D721Med (cell line): ENCODE results near the gene CNST.
"Not testable (repeated sequence)": the region's sequence is repeated elsewhere in the genome, so short reads cannot be mapped to it uniquely, and the experiment has no call there.

Experiments used
- DNase-seq: peaks from one replicate; pipeline ENCODE4 v3.0.0; 2011; ENCODE audit warnings: low spot score; ENCODE audit not compliant: insufficient read length
- FAIRE-seq: peaks from 2 replicates; lab custom pipeline; 2011; peaks lifted over from hg19 to GRCh38; lab: Jason Lieb, UNC
- TF ChIP-seq, protein P1 (sequence below): IDR thresholded peaks from 2 replicates; pipeline ENCODE4 v1.5.1; 2012; ENCODE audit warnings: mild to moderate bottlenecking, control low read depth; ENCODE audit not compliant: insufficient read depth; ENCODE audit errors: missing control alignments

Gene CNST

DNA sequence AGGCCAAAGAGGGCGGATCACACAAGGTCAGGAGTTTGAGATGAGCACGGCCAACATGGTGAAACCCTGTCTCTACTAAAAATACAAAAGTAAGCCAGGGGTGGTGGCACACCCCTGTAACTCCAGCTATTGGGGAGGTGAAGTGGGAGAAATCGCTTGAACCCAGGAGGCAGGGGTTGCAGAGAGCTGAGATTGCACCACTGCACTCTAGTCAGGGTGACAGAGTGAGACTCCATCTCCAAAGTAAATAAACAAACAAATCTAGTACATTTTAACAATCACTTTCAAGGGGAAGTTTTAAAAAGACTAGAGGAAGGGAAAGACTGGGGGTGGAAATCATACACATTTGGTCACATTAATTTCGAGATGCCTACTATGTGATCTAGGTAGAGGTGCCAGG is 6.9 kb upstream of the CNST start:
- no peak for DNase-seq
- TF ChIP-seq, protein P1, sequence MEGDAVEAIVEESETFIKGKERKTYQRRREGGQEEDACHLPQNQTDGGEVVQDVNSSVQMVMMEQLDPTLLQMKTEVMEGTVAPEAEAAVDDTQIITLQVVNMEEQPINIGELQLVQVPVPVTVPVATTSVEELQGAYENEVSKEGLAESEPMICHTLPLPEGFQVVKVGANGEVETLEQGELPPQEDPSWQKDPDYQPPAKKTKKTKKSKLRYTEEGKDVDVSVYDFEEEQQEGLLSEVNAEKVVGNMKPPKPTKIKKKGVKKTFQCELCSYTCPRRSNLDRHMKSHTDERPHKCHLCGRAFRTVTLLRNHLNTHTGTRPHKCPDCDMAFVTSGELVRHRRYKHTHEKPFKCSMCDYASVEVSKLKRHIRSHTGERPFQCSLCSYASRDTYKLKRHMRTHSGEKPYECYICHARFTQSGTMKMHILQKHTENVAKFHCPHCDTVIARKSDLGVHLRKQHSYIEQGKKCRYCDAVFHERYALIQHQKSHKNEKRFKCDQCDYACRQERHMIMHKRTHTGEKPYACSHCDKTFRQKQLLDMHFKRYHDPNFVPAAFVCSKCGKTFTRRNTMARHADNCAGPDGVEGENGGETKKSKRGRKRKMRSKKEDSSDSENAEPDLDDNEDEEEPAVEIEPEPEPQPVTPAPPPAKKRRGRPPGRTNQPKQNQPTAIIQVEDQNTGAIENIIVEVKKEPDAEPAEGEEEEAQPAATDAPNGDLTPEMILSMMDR: no peak
- FAIRE-seq: peak; percentile 53

DNA sequence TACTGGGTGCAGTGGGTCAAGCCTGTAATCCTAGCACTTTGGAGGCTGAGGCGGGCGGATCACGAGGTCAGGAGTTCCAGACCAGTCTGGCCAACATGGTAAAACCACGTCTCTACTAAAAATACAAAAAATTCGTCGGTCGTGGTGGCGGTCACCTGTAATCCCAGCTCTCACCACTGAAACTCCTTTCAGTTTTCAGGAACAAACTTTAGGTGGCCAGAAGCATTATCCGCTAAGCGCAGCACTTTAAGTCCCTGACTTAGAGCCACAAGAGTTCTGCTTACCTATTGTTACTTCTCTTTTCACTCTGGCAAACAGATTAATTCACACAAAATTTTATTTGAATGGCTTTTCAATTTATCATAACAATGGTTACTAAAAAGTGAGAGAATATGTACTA is 5.4 kb upstream of the CNST start:
- FAIRE-seq: peak; percentile 76
- DNase-seq: not testable (repeated sequence)

DNA sequence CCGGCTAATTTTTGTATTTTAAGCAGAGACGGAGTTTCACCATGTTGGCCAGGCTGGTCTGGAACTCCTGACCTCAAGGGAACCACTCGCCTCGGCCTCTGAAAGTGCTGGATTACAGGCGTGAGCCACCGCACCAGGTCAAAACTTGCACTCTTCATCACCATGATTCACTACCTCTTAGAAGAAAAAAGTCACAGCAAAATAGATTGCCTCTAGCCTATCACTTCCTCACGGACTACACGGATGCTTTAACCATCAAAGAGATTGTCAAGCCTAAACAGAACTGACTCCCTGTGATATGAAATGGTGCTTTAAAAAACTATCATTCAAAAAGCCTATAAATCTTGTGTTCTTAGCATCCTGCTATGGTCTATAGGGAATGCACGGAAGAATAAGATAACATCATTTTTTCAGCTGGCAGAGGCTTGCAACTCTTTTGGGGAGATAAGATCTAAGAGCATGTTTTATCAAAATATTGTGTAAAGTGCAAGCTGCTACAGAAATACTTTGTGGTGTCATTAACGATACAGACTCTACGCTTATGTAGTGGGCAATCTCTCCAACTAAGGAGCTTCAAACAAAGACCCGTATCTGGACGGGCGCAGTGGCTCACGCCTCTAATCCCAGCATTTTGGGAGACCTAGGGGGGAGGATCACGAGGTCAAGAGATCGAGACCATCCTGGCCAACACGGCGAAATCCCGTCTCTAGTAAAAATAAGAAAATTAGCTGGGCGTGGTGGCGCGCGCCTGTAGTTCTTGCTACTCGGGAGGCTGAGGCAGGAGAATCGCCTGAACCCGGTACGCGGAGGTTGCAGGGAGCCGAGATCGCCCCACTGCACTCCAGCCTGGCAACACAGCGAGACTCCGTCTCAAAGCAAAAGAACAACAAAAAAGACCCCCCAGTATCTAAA is 1.2 kb upstream of the CNST start:
- TF ChIP-seq, protein P1: no peak
- DNase-seq: no peak
- peak; percentile 61 for FAIRE-seq

DNA sequence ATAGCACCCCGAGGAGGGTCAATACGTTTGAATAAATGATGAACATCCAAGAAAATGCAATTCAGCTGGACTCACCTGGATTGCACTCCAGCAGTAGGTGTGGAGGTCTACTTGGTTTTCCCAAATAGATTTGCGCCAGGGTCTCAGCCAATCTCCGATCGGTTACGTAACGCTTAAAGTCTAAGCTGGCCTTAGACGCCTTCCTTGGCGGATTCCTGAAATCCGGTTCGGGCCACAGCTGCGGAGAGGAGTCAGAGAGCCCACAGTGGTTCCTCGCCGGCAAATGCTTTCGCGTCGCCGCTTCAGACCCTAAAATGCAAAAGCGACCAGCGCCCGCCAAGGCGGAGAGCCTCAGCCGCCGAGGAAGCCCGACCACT is 517 bp upstream of the CNST start:
- FAIRE-seq (no peak), DNase-seq (no peak)
- TF ChIP-seq, protein P1: no peak

DNA sequence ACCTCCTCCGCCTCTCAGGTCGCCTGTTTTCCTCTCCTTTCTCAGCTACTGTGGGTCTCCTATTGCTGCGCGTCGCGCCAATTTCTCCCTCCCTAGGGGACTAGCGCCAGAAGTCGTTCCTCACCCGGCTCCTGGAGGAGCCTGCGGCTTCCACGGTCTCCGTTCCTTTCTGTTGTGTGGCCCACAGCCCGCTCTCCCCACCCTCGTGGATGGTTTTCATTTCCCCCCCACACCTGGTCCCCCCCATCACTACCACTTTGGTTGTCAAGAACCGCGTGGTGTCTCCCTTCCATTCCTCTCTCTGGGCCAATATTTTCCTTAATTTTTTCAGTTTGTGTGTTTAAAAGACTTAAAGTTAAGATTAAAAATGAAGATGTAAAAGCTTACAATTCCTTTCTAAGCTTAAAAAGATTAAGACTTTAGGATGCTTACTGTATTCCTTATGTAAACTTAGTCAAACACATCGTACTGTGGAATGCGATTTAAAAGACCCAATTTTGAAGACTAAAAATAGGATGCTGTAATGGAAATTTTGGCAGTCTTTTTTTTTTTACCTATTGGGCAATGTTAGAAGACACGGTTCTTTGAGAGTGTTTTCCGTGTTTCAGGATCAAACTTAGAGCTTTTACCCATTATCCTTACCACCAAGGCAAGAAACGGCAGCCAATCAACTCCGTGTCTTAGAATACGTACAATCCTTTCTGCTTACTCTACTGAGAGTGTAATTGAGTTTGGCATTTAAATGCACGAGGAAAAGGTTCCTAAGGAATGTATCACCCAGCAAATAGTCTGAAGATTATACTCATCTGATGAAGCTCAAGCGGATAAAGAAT is 773 bp downstream of the CNST start:
- TF ChIP-seq, protein P1: peak; percentile 4
- DNase-seq (no peak), FAIRE-seq (peak; percentile 44)

DNA sequence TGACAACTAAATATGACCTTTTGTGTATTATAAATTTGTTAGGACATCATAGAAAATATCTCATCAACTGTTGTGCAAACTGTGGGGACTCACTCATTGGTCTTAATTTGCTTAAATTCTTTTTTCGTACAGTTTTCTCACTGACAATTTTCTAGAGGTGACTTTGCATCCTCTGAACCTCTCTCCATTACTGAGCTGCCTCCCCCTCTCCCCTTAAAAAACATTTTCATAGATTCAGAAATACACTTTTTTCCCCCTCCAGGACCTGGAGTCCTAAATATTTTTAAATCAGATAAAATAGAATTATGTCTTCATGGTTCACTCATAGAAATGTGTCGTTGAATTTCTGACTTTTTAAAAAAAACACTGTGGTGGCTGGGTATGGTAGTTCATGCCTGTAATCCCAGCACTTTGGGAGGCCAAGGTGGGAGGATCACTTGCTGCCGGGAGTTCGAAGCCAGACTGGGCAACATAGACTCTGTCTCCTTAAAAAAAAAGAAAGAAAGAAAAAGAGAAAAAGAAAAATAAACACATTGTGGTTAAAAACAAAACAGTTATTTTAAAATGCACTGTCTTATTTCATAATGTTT is 1.5 kb downstream of the CNST start:
- no peak for FAIRE-seq
- TF ChIP-seq, protein P1: no peak
- no peak for DNase-seq

DNA sequence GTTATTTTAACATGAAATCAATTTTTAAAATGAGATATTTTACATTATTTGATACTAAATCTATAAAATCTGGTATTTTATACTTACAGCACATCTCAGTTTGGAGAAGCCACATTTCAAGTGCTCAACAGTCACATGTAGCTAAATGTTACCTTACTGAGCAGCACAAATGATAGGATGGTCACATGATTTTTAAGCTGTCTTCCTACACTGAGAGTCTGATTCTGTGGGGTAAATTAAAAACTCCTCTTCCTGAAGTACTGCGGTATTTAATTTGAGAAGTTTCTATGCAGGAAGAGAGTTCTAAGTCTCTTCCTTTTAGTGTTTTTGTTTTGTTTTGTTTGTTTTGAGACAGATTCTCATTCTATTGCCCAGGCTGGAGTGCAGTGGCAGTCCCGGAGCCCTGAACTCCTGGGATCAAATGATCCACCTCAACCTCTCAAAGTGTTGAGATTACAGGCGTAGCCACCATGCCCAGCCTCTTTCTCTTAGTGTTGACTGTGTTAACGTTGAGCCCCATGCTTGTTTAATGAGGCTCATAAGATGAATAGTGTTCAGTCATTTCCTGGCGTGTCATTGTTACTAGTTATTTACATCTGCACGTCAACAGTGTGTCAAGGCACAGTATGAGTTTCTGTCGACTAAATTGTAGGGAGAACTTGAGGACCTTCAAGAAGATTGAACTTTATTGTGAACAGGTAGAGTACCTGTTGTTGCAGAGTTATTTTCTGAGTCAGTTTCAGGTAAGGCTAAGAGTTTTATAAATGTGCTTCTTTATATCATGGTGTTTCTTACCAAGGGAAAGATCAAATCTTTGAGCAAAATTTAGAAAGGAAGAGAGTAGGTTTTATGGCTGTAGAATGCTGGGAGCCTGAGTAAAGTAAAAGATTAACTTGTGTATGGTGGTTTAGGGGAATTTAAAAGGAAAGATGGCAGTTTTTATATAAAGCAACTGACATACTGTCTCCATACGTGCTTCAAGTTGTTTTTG is 3.3 kb downstream of the CNST start:
- TF ChIP-seq, protein P1: no peak
- DNase-seq: no peak
- FAIRE-seq: no peak

DNA sequence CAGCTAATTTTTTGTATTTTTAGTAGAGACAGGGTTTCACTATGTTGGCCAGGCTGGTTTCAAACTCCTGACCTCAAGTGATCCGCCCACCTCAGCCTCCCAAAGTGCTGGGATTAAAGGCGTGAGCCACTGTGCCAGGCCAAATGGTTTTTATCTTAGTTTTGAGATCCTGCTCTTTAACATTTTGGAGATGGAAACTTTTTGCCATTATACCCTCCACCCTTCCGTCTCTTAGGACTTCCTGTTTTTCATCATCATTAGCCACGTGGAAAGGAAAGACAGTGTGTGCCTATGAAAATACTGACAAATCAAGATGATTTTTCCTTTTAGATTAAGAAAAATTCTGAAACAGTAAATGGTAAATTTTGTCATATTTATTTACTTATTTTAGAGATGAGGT is 5.1 kb downstream of the CNST start:
- DNase-seq, FAIRE-seq: not testable (repeated sequence)
